ENCODE measurements around the gene FBXO40. TPM values are rescaled to one million over a fixed set of nuclear protein-coding genes. Genes with fewer than 3 reads are reported as not detected.
A peak's percentile ranks its signal among the peaks of the same experiment; 100 is the strongest.

Gene FBXO40
- total and polyA plus RNA-seq, 9 of the 15 experiments (the other 6 are each of a cell fraction or from before 2014, with no cell fraction given), result 0.01 to 0.05 (median 0.04) TPM; not detected in 3

DNA sequence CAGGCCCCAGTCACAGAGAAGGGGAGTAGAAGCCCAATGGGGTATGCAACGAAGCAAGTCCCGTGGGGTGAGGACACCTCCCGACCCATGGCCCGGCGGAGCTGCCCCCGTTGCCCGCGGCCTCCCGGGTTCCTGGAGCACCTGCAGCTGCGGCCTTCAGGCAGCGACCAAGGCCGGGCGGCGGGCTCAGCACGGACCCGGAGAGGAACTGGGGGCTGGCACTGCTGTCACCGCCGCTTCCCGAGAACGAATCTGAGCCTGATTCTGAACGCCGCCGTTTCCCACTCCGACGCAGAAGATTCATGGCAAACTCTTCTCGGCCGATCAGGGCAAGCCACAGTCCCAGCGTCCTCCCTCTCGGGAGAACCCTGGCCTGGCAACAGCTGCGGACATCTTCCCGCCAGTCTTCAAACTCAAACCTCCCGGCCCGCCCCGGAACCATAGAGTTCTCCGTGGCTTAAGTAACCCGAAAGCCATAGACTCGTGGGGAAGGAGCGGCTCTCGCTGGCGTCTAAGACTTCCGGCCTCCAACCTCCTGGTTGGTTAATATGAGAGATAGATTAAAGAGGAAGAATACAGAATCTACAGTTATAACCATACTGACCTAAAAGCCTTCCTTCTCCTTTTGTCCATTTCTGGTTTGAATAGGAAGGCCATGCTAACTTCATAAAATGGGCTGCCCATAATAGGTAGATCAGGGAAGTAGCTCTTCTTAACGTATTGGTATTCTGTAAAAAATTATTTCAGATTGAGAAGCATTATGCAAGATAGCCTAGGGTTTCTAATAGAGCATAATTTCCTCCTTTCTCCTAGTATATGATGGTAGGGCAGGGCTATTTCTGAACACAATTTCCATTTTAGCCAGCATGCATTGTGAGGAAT, 47.4 kb upstream of the FBXO40 start, which contains the start of gene POLQ (continued):
- no peak for TF ChIP-seq PTBP1 (IDR thresholded peaks at IDR 0.05; ENCODE audit: low read depth, low read length)
- no peak; the same call in 1 of the 2 replicates for TF ChIP-seq CXXC5 (CRISPR knock-in tag; IDR thresholded peaks at IDR 0.05)
- no peak for TF ChIP-seq NFE2L1 (tag; IDR thresholded peaks at IDR 0.05; ENCODE audit: borderline replicate concordance, low read depth)
- TF ChIP-seq FOXM1 (IDR thresholded peaks at IDR 0.05; ENCODE audit: low read depth), result peak; percentile 17; the same call in 1 of the 2 replicates
- TF ChIP-seq FOXM1 (CRISPR knock-in tag; IDR thresholded peaks at IDR 0.05; ENCODE audit: low read depth), result no peak
- TF ChIP-seq CHD4 (IDR thresholded peaks at IDR 0.05; ENCODE audit: insufficient read depth, insufficient replicate concordance, low read depth, low read length, poor library complexity, severe bottlenecking), result no peak
- TF ChIP-seq BDP1 (IDR thresholded peaks at IDR 0.05; ENCODE audit: insufficient read depth, insufficient read length), result no peak
- peak; percentile 82 for TF ChIP-seq POLR2G (IDR thresholded peaks at IDR 0.05; ENCODE audit: low read depth, low read length)
- TF ChIP-seq POLR2A (conservative IDR thresholded peaks at IDR 0.05), result peak; percentile 82
- no peak for TF ChIP-seq JUN (IDR thresholded peaks at IDR 0.05; ENCODE audit: borderline replicate concordance, low read depth, low read length)
- TF ChIP-seq JUN (CRISPR knock-in tag; IDR thresholded peaks at IDR 0.05; ENCODE audit: borderline replicate concordance), result no peak
- TF ChIP-seq, protein P1, sequence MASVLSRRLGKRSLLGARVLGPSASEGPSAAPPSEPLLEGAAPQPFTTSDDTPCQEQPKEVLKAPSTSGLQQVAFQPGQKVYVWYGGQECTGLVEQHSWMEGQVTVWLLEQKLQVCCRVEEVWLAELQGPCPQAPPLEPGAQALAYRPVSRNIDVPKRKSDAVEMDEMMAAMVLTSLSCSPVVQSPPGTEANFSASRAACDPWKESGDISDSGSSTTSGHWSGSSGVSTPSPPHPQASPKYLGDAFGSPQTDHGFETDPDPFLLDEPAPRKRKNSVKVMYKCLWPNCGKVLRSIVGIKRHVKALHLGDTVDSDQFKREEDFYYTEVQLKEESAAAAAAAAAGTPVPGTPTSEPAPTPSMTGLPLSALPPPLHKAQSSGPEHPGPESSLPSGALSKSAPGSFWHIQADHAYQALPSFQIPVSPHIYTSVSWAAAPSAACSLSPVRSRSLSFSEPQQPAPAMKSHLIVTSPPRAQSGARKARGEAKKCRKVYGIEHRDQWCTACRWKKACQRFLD (CRISPR knock-in tag; IDR thresholded peaks at IDR 0.05), result no peak; the same call in 1 of the 2 replicates
- TF ChIP-seq CAMTA2 (CRISPR knock-in tag; conservative IDR thresholded peaks at IDR 0.05), result no peak
- 0 out of 4 replicates have a peak, but pooled peaks of 1 of the 2 experiments have one; percentile 40 for TF ChIP-seq FOXK2 (conservative IDR thresholded peaks at IDR 0.05 in 1 of 2, IDR thresholded peaks at IDR 0.05 in 1 of 2; ENCODE audit: low read depth in 2 of 2)
- TF ChIP-seq NR4A1 (CRISPR knock-in tag; IDR thresholded peaks at IDR 0.05), result no peak
- no peak for TF ChIP-seq NR4A1 (tag; IDR thresholded peaks at IDR 0.05)
- TF ChIP-seq SRSF3 (IDR thresholded peaks at IDR 0.05; ENCODE audit: insufficient read depth, low read length), result no peak
- no peak for TF ChIP-seq NFE2 (IDR thresholded peaks at IDR 0.05; ENCODE audit: low read depth)
- TF ChIP-seq ZNF41 (CRISPR knock-in tag; conservative IDR thresholded peaks at IDR 0.05), result no peak
- TF ChIP-seq, protein P2, sequence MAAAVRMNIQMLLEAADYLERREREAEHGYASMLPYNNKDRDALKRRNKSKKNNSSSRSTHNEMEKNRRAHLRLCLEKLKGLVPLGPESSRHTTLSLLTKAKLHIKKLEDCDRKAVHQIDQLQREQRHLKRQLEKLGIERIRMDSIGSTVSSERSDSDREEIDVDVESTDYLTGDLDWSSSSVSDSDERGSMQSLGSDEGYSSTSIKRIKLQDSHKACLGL (CRISPR knock-in tag; IDR thresholded peaks at IDR 0.05; ENCODE audit: borderline replicate concordance, poor library complexity, severe bottlenecking), result no peak
- no peak for TF ChIP-seq ZKSCAN3 (CRISPR knock-in tag; IDR thresholded peaks at IDR 0.05)
- TF ChIP-seq HNRNPUL1 (IDR thresholded peaks at IDR 0.05; ENCODE audit: low read length), result no peak
- TF ChIP-seq RBBP5 (IDR thresholded peaks at IDR 0.05; ENCODE audit: borderline replicate concordance, insufficient read depth, low read length, poor library complexity, severe bottlenecking), result peak; percentile 69
- no peak for TF ChIP-seq ETV6 (IDR thresholded peaks at IDR 0.05; ENCODE audit: borderline replicate concordance in 1 of 2, low read depth in 2 of 2, low read length in 1 of 2)
- TF ChIP-seq ETV6 (CRISPR knock-in tag; IDR thresholded peaks at IDR 0.05; ENCODE audit: borderline replicate concordance), result no peak
- no peak for TF ChIP-seq MAFK (IDR thresholded peaks at IDR 0.05; ENCODE audit: low read length)
- no peak for TF ChIP-seq NFIC (IDR thresholded peaks at IDR 0.05)
- no peak for TF ChIP-seq NBN (IDR thresholded peaks at IDR 0.05; ENCODE audit: low read depth)
- TF ChIP-seq ZNF778 (CRISPR knock-in tag; IDR thresholded peaks at IDR 0.05), result no peak
